ENCODE measurements around the gene SAG. TPM values are rescaled to one million over a fixed set of nuclear protein-coding genes. Genes with fewer than 3 reads are reported as not detected.

Gene SAG
- total RNA-seq = not detected in 2 replicates

DNA sequence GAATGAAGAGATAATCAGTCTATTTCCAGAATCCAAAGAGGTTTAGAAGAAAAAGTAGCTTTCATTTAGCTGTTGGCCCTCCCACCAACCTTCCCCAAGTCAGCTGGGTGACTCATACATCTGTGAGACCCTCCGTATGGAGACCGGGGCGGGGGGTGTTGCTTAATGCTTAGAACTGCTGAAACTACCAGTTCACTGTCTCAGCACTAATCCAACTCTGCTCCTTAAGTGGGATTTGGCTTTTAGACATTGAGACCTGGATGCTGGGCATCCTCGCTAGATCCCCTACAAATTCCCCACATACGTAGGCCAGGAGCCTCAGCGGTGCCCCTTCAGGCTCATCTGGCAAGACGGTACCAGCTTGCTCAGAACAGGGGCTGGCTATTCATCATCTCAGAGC lies at the start of gene SAG:
TSS of gene SAG (plus strand) at position 252 of the 400 bp plus-strand sequence. CDS start 1,374 bp downstream, outside the sequence.

DNA sequence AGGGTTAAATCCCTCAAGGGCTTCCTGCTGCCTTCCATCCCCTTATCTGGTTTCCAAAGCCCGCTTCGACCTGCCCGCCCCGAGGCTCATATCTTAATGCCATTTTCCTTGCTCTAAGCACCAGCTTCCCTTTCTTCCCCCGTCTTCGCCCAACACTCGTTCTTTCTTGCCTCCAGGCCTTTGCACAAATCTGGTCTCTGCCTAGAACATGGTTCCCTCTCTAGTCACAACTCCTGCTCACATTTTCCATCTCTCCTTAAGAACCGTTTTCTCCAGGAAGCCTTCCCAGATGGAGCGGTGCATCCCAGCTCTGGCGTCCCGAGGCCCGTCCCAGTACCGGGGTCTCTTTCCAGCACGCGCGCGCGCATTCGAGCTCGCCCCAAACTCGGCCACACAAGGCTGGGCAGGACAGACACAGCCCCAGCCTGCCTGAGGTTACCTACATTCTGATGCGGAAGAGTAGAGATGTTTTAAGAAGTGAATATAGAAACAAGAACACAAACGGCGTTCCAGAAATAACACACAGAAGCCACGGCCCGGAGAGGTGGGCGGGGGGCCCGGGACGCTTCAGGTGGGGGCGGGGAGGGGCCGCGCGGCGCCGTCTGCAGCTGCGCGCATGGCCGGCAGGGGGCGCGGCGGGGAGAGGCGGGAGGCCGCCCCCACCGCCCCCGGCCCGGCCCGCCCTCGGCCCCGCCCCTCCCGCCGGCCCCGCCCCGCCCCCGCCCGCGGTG lies 46.3 kb downstream of the SAG start, which contains the start of gene DGKD:
TSS of gene DGKD (plus strand) at position 726 of the 731 bp plus-strand sequence. CDS start 25 bp downstream, outside the sequence.

Small RNAs within 50 kb of the gene (small RNA-seq; reads per million reads assigned to genes)
- gene RF00019 = not detected
- 34.2 reads per million, percentile 98 among the genes with 10 or more reads in this experiment for gene SCARNA5
- 4.1 reads per million, percentile 91 among the genes with 10 or more reads in this experiment for gene SCARNA6

Other genes with a start within 250 kb of the SAG start
- 26.1 and 34.3 TPM in 2 replicates for gene INPP5D, start 247.5 kb upstream of the SAG start, total RNA-seq
- 29.7 and 36.7 TPM in 2 replicates for gene ATG16L1, start 56.1 kb upstream of the SAG start, total RNA-seq
- gene DGKD, start 46.7 kb downstream of the SAG start, total RNA-seq = 9.6 and 11.8 TPM in 2 replicates